RPMI7951 (cell line): Measurements from ENCODE around the gene C16orf54. TPM values are rescaled to one million over a fixed set of nuclear protein-coding genes. Genes with fewer than 3 reads are reported as not detected.
"Not testable (repeated sequence)": the region's sequence is repeated elsewhere in the genome, so short reads cannot be mapped to it uniquely, and the experiment has no call there.

Experiments
- DNase-seq: peaks from one replicate; pipeline ENCODE4 v3.0.0-alpha.2; 2012; ENCODE audit warnings: low read depth
- total RNA-seq: library from RNA; depleted of rRNA; stranded (reverse); fragments of >200 nt; shearing (Covaris generic); gene quantifications from 2 replicates; pipeline ENCODE4 v1.2.3, GENCODE V29; 2014

C16orf54 gene
- total RNA-seq, 1 experiment from 2014 or later, result not detected

- DNase-seq, result no peak
Observed at GRCh38 chr16:29769507-29769906, 23.7 kb upstream of the C16orf54 start.

GRCh38 chr16:29767062-29767461 is 21.3 kb upstream of the C16orf54 start:
- DNase-seq, result no peak

- no peak for DNase-seq
Observed at GRCh38 chr16:29766571-29766970, 20.8 kb upstream of the C16orf54 start.

- DNase-seq, result no peak
Observed at GRCh38 chr16:29765167-29766032, 19.6 kb upstream of the C16orf54 start.

- DNase-seq, result no peak
Observed at GRCh38 chr16:29763326-29763725, 17.5 kb upstream of the C16orf54 start.

GRCh38 chr16:29761882-29762281 is 16.1 kb upstream of the C16orf54 start:
- DNase-seq, result no peak

- not testable (repeated sequence) for DNase-seq
Observed at GRCh38 chr16:29761280-29761651, 15.5 kb upstream of the C16orf54 start.

- DNase-seq, result no peak
Observed at GRCh38 chr16:29760567-29761279, 14.9 kb upstream of the C16orf54 start.

- DNase-seq, result no peak
Observed at GRCh38 chr16:29757950-29758466, 12.2 kb upstream of the C16orf54 start.

GRCh38 chr16:29757086-29757485 is 11.3 kb upstream of the C16orf54 start:
- not testable (repeated sequence) for DNase-seq

- DNase-seq, result no peak
Observed at GRCh38 chr16:29756654-29757053, 10.9 kb upstream of the C16orf54 start.

GRCh38 chr16:29753516-29753915 is 7.7 kb upstream of the C16orf54 start:
- no peak for DNase-seq

- not testable (repeated sequence) for DNase-seq
Observed at GRCh38 chr16:29748760-29749149, 3.0 kb upstream of the C16orf54 start.

GRCh38 chr16:29747947-29748759 is 2.4 kb upstream of the C16orf54 start:
- DNase-seq, result no peak

- not testable (repeated sequence) for DNase-seq
Observed at GRCh38 chr16:29746518-29746917, 728 bp upstream of the C16orf54 start.

- DNase-seq, result no peak
Observed at GRCh38 chr16:29745121-29745852, 503 bp downstream of the C16orf54 start.

GRCh38 chr16:29744541-29745101 is 1.2 kb downstream of the C16orf54 start:
- DNase-seq, result no peak

- no peak for DNase-seq
Observed at GRCh38 chr16:29743827-29744531, 1.8 kb downstream of the C16orf54 start.

GRCh38 chr16:29743475-29743826 is 2.3 kb downstream of the C16orf54 start:
- no peak for DNase-seq

GRCh38 chr16:29742683-29743275 is 3.0 kb downstream of the C16orf54 start:
- DNase-seq, result no peak
